ES-I3 (cell line): ENCODE measurements around the gene MTHFSD.

ENCODE experiments used
- H3K36me3 ChIP-seq: 2 replicates; pipeline ENCODE4 v1.6.1; 2013; ENCODE audit warnings: mild to moderate bottlenecking, low read length, control low read depth, moderate library complexity; ENCODE audit not compliant: insufficient read depth
- H3K4me1 ChIP-seq: 2 replicates; pipeline ENCODE4 v1.6.1; 2013; ENCODE audit warnings: mild to moderate bottlenecking, control low read depth, low read length; ENCODE audit not compliant: insufficient read depth
- H3K9ac ChIP-seq: 2 replicates; pipeline ENCODE4 v1.6.1; 2013; ENCODE audit warnings: low read depth, mild to moderate bottlenecking, low read length, moderate library complexity
- H3K9me3 ChIP-seq: 2 replicates; pipeline ENCODE4 v1.6.1; 2013; ENCODE audit warnings: mild to moderate bottlenecking, low read length, moderate library complexity; ENCODE audit not compliant: control insufficient read depth, insufficient read depth

Gene MTHFSD

GRCh38 chr16:86505899-86506864 lies 48.9 kb downstream of the MTHFSD start:
- Histone ChIP-seq H3K9me3 (no peaks in the 10 kb centered on the region), H3K36me3 (no peaks in the 10 kb centered on the region), H3K9ac (no peak overlapping the region), H3K4me1 (peaks cover 15% of the 10 kb centered on the region; the same call in 1 of the 2 replicates)

GRCh38 chr16:86505185-86505898 lies 49.7 kb downstream of the MTHFSD start:
- H3K9ac ChIP-seq, result no peak overlapping the region; the same call in 1 of the 2 replicates
- H3K4me1 ChIP-seq, result peaks cover 15% of the 10 kb centered on the region; the same call in 1 of the 2 replicates
- H3K9me3 ChIP-seq, result no peaks in the 10 kb centered on the region
- no peaks in the 10 kb centered on the region for H3K36me3 ChIP-seq

DNA sequence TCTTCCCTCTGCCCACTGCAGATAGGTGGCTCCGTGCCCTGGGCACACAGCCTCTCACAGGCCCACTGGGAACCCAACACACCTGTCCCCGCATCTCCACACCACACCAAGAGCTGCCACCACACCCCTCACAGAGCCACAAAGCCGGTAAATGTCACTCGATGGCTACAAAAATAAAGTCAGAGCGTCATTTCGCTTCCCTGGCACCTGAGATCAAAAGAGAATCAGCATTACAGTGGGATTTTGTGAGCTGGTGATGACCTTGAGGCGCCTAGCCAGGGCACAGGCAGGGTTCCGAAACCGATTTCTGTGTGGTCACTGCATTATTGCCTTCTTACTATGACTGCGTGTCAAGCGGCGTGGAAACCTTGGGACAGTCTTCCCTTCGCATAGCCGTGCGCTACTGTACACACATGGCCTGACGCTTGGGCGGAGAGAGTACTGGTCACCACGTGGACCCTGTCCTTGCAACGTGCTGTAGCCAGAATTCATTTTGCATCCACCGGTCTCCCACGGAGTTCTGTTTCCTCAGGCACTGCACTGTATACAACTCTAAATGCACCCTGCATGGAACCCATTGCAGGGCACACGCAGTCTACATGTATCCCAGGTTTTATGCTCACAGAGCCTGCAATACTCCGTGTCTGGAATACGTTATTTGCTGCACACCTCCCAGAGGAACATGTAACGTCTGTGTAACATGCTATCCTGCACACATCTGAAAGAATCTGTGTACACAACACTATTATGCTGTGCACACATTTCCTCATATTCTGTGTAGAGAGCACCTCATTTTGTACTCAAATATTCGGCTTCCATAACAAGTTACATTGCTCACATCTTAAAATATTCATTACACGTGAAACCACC lies 50.5 kb downstream of the MTHFSD start:
- Histone ChIP-seq H3K9ac (no peak overlapping the region), H3K36me3 (no peaks in the 10 kb centered on the region), H3K9me3 (no peaks in the 10 kb centered on the region), H3K4me1 (peaks cover 20% of the 10 kb centered on the region)

DNA sequence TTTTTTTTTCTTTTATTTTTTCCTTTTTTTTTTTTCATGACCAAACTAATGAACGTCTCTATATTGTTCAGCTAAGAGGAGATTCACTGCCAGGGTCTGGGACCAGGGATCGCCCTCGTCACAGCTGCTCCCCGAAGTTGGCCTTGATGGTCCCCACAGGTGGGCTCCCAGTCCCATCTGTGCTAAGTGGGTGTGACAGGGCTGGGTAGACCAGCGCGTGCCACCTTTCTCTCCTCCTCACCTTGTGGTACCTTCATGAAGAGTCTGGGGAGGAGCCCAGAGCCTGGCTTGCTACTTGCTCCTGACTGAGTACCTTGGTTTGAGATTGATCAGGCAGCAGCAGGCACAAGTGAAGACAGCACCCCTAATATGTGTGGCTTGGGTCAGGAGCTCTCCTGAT lies 51.2 kb downstream of the MTHFSD start:
- no peaks in the 10 kb centered on the region for H3K9me3 ChIP-seq
- H3K36me3 ChIP-seq, result no peaks in the 10 kb centered on the region
- no peak overlapping the region for H3K9ac ChIP-seq
- peaks cover 20% of the 10 kb centered on the region for H3K4me1 ChIP-seq

DNA sequence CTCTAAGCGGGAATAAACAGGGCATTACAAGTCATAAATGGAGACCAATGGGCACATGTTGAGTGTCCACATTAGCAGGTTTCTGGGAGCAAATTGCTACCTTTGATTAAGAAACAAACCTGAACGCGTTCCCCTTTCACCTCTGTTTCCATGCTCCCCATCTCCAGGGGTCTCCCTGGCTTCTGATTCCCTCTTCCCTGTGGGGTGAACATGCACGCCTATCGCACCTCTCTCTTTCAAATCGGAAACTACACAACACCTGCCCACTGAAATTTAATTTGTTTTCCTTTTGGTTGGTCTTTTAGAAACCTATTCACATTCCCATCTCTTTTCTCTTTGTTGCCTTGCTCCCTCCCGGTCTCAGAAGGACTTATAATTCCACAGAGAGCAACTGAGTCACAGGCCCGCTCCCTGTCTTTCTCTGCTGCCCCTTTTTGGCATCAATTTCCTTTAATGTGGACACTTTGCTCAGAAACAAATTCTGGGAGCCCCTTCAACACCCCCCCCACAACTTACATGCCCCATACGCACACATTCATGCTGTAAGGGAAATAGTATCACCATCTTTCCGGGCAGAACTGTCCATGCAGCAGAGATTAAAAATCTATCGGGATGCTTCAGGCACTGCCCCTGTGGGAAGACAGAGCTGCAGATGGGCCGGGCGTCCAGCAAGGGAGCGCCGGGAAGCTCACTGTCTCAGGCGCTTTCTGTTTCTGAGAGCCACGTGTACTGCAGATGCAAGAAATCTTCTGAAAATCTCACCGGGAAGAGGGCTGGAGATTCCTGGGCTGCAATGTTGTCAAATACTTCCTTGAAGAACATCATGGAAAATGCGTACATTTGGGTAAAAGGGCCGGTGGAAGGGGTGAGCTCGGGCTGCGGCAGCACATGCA lies 51.9 kb downstream of the MTHFSD start:
- Histone ChIP-seq H3K9ac (no peak overlapping the region), H3K4me1 (peaks cover 20% of the 10 kb centered on the region)

DNA sequence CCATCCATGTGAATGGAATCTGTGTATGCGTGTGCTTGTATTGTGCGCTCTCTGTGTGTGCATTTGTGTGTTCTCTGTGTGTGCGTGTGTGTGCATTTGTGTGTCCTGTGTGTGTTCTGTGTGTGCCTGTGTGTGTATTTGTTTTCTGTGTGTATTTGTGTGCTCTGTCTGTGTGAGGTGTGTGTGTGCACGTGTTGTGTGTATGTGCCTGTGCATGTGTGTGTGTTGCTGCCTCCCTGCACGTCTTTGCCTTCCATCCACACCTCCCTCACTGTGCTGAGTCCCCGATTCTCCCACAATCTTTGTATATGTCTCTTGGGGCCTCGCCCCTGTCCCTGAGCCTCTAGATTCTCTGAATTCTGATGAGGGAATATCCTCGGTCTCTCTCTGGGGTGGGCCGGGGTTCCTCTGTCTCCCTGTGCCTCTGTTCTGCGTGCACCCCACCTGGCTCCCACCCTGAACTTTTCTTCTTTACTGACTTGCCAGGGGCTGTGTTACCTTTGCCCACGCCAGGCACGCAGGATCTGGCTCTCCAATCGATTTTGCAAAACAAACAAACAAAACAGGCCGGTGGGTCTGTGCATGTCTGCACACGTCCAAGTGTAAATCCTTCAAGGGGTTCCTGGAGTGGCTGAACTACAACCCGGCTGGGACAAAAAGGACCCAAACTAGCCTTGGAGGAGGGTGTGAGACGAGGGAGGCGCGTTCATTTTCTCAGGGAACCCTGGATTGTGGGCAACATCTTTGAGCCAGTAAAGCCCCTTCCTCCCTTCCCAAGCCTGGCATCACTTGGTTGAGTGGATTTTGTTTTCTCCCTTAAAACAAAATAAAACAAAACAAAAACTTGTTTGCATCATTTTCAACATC lies 52.8 kb downstream of the MTHFSD start:
- H3K4me1 ChIP-seq, result peaks cover 13% of the 10 kb centered on the region
- no peaks in the 10 kb centered on the region for H3K9me3 ChIP-seq
- no peaks in the 10 kb centered on the region for H3K36me3 ChIP-seq
- no peak overlapping the region for H3K9ac ChIP-seq

More for the DNA sequence above, 51.9 kb downstream of the MTHFSD start:
- Histone ChIP-seq H3K36me3 (no peaks in the 10 kb centered on the region), H3K9me3 (no peaks in the 10 kb centered on the region)

- no peaks in the 10 kb centered on the region for H3K36me3 ChIP-seq
- peaks cover 12% of the 10 kb centered on the region for H3K4me1 ChIP-seq
- no peak overlapping the region for H3K9ac ChIP-seq
- no peaks in the 10 kb centered on the region for H3K9me3 ChIP-seq
Observed at GRCh38 chr16:86500708-86501510, 54.1 kb downstream of the MTHFSD start.

DNA sequence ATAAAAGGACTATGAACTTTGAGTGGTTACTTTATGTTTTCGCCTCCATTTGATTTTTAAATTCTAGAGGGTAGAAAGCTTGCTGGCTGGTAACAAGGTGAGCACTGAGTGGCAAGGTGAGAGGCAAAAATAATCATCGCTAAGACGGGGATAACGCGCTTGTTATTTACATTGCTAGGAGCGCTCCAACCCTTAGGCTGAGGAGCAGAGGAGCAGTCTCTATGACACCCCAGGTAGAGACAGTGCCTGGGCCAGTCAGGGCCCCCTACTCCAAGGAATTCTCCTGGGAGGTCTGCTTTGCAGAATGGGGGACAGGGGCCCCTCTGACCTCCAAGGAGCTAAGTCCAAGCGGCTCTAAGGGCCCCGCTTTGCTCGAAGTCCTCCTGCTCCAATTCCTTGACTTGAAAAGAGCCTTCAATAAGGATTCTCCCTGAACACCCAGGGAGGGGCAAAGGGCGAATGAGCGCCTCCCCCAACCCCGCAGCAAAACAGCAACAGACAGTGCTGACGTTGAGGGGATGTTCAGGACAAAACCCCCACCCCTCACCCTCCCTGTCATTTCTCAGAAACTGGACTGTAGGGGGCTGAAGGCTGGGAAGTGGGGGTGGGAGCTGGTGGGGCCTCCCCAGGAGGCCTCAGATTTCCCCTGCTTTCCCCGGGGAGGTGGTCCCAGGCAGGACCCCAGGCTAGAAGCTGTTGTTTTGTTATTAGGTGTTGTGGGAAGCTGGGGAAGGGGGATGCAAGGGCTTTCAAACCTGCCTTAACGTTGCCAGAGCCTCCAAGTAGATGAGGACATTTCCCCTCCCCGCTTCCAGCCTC lies 54.9 kb downstream of the MTHFSD start:
- no peaks in the 10 kb centered on the region for H3K9me3 ChIP-seq
- H3K36me3 ChIP-seq, result no peaks in the 10 kb centered on the region
- H3K4me1 ChIP-seq, result peaks cover 15% of the 10 kb centered on the region
- no peak overlapping the region for H3K9ac ChIP-seq

DNA sequence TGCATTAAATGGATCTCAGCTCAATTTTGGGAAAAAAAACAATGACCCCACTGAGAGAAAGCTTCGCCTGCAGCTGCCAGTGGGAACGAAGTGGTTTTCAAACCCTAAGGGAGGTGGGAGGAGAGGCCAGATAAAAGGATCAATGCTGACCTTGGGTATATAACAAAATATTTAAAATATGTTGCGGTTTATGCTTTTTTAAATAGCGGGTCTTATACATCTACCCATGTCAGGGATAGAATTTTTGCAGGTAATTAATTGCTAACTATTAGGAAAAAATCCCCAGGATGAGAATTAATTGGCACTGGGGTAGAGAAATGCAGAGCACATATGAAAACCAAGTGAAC lies 55.6 kb downstream of the MTHFSD start:
- H3K36me3 ChIP-seq, result no peaks in the 10 kb centered on the region
- H3K9ac ChIP-seq, result no peak overlapping the region
- peaks cover 9% of the 10 kb centered on the region for H3K4me1 ChIP-seq
- H3K9me3 ChIP-seq, result no peaks in the 10 kb centered on the region

- H3K9ac ChIP-seq, result peak overlapping the region; percentile 21; the same call in 1 of the 2 replicates
- no peaks in the 10 kb centered on the region for H3K36me3 ChIP-seq
- H3K4me1 ChIP-seq, result peaks cover 9% of the 10 kb centered on the region
- no peaks in the 10 kb centered on the region for H3K9me3 ChIP-seq
Observed at GRCh38 chr16:86498671-86499439, 56.2 kb downstream of the MTHFSD start.

GRCh38 chr16:86498155-86498670 lies 56.8 kb downstream of the MTHFSD start:
- Histone ChIP-seq H3K9ac (peak overlapping the region; percentile 21; the same call in 1 of the 2 replicates), H3K4me1 (peaks cover 9% of the 10 kb centered on the region), H3K9me3 (no peaks in the 10 kb centered on the region), H3K36me3 (no peaks in the 10 kb centered on the region)
